ENCODE measurements around the gene PKN2. TPM values are rescaled to one million over a fixed set of nuclear protein-coding genes. Genes with fewer than 3 reads are reported as not detected.
"Not testable (repeated sequence)": the region's sequence is repeated elsewhere in the genome, so short reads cannot be mapped to it uniquely, and the experiment has no call there.

The PKN2 gene
- polyA plus RNA-seq, 3 donors: 6.9 to 23.0 (median 8.7) TPM

GRCh38 chr1:88700425-88701013 lies 16.4 kb downstream of the PKN2 start:
- Histone ChIP-seq H3K36me3 (replicated peaks in 1 of 2; ENCODE audit: control insufficient read depth in 1 of 2, insufficient read depth in 2 of 2, low read length in 2 of 2) (no peaks in the 10 kb centered on the region), H3K27ac (ENCODE audit: low read depth in 1 of 2, low read length in 2 of 2) (peak overlapping the region; percentile 88 to 89), H3K4me2 (replicated peaks; ENCODE audit: extremely low read depth, low read length, poor library complexity, severe bottlenecking) (peak overlapping the region; percentile 76), H3K4me3 (replicated peaks in 1 of 3; ENCODE audit: low read depth in 2 of 3, low read length in 3 of 3) (peak overlapping the region in 2 of 3 experiments; percentile 4 to 72), H3K79me2 (ENCODE audit: insufficient read depth, low read length) (peaks cover 70% of the 10 kb centered on the region), H4K20me1 (ENCODE audit: insufficient read depth, low read length) (peaks cover 5% of the 10 kb centered on the region), H3K9ac (ENCODE audit: insufficient read depth, low read length, poor library complexity, severe bottlenecking) (peak overlapping the region; percentile 52), H3K27me3 (ENCODE audit: control insufficient read depth in 2 of 2, insufficient read depth in 2 of 2, low read length in 2 of 2) (no peaks in the 10 kb centered on the region), H3K4me1 (ENCODE audit: control insufficient read depth in 1 of 2, insufficient read depth in 2 of 2, low read length in 2 of 2) (peaks cover 39 to 52% of the 10 kb centered on the region in 2 donors), H3K9me3 (replicated peaks in 1 of 2; ENCODE audit: control insufficient read depth in 1 of 2, insufficient read depth in 1 of 2, low read length in 2 of 2) (no peaks in the 10 kb centered on the region), H2AFZ (ENCODE audit: insufficient read depth, low read depth, low read length, poor library complexity, severe bottlenecking) (no peak overlapping the region)
- DNase-seq: peak; percentile 25 to 49 (median 47)
- Mint-ChIP-seq H3K4me1 (peaks cover 58% of the 10 kb centered on the region), H3K9me3 (no peaks in the 10 kb centered on the region), H3K36me3 (peaks cover 7 to 10% of the 10 kb centered on the region in 2 donors), H3K27me3 (ENCODE audit: low read depth in 3 of 3) (peaks cover 0 to 3% (median 0%) of the 10 kb centered on the region in 3 donors), H3K4me3 (peak overlapping the region in 1 of 2 donors; percentile 64), H3K27ac (peak overlapping the region; percentile 87 to 97 (median 94))
- intact Hi-C loops (cut with micrococcal nuclease): no loop called here
- no peak for TF ChIP-seq CTCF (IDR thresholded peaks at IDR 0.05)
- WGBS (ENCODE audit: insufficient coverage): 27% methylated on average over 4 of the region's 5 CpGs

GRCh38 chr1:88701275-88701674 lies 17.2 kb downstream of the PKN2 start:
- Histone ChIP-seq H3K4me2 (replicated peaks; ENCODE audit: extremely low read depth, low read length, poor library complexity, severe bottlenecking) (peak overlapping the region; percentile 76), H2AFZ (ENCODE audit: insufficient read depth, low read depth, low read length, poor library complexity, severe bottlenecking) (peak overlapping the region; percentile 55), H3K79me2 (ENCODE audit: insufficient read depth, low read length) (peaks cover 70% of the 10 kb centered on the region), H3K4me3 (replicated peaks in 1 of 3; ENCODE audit: low read depth in 2 of 3, low read length in 3 of 3) (peak overlapping the region; percentile 31 to 72 (median 59)), H3K4me1 (ENCODE audit: control insufficient read depth in 1 of 2, insufficient read depth in 2 of 2, low read length in 2 of 2) (peaks cover 39 to 52% of the 10 kb centered on the region in 2 donors), H3K9ac (ENCODE audit: insufficient read depth, low read length, poor library complexity, severe bottlenecking) (peak overlapping the region; percentile 52), H3K36me3 (replicated peaks in 1 of 2; ENCODE audit: control insufficient read depth in 1 of 2, insufficient read depth in 2 of 2, low read length in 2 of 2) (no peaks in the 10 kb centered on the region), H3K27ac (ENCODE audit: low read depth in 1 of 2, low read length in 2 of 2) (peak overlapping the region; percentile 88 to 89), H4K20me1 (ENCODE audit: insufficient read depth, low read length) (peaks cover 3% of the 10 kb centered on the region), H3K27me3 (ENCODE audit: control insufficient read depth in 2 of 2, insufficient read depth in 2 of 2, low read length in 2 of 2) (no peaks in the 10 kb centered on the region), H3K9me3 (replicated peaks in 1 of 2; ENCODE audit: control insufficient read depth in 1 of 2, insufficient read depth in 1 of 2, low read length in 2 of 2) (no peaks in the 10 kb centered on the region)
- peaks cover 0 to 3% (median 0%) of the 10 kb centered on the region in 7 donors for H3K9me3 Mint-ChIP-seq
- peak; percentile 76 to 92 (median 83) for DNase-seq
- no peak for TF ChIP-seq CTCF (IDR thresholded peaks at IDR 0.05)
- WGBS (ENCODE audit: insufficient coverage): no CpG with 5 or more reads among the region's 2 CpGs
- peak overlapping the region; percentile 30 to 68 for H3K4me3 Mint-ChIP-seq
- peaks cover 54% of the 10 kb centered on the region for H3K4me1 Mint-ChIP-seq
- H3K27me3 Mint-ChIP-seq (ENCODE audit: low read depth in 3 of 3): peaks cover 0 to 3% (median 0%) of the 10 kb centered on the region in 3 donors
- H3K36me3 Mint-ChIP-seq: peaks cover 7 to 13% of the 10 kb centered on the region in 2 donors
- H3K27ac Mint-ChIP-seq: peak overlapping the region; percentile 87 to 97 (median 95)
- intact Hi-C loops (cut with micrococcal nuclease): no loop called here

GRCh38 chr1:88701793-88702192 lies 17.7 kb downstream of the PKN2 start:
- peak overlapping the region; percentile 68 to 75 for H3K4me3 Mint-ChIP-seq
- peak overlapping the region; percentile 87 to 97 (median 95) for H3K27ac Mint-ChIP-seq
- H3K9ac ChIP-seq (ENCODE audit: insufficient read depth, low read length, poor library complexity, severe bottlenecking): peak overlapping the region; percentile 45

More at GRCh38 chr1:88701793-88702192, 17.7 kb downstream of the PKN2 start:
- H3K27me3 ChIP-seq (ENCODE audit: control insufficient read depth in 2 of 2, insufficient read depth in 2 of 2, low read length in 2 of 2); H3K36me3 ChIP-seq (replicated peaks in 1 of 2; ENCODE audit: control insufficient read depth in 1 of 2, insufficient read depth in 2 of 2, low read length in 2 of 2); H3K9me3 ChIP-seq (replicated peaks in 1 of 2; ENCODE audit: control insufficient read depth in 1 of 2, insufficient read depth in 1 of 2, low read length in 2 of 2); H2AFZ ChIP-seq (ENCODE audit: insufficient read depth, low read depth, low read length, poor library complexity, severe bottlenecking); H4K20me1 ChIP-seq (ENCODE audit: insufficient read depth, low read length); H3K9me3 Mint-ChIP-seq; H3K27me3 Mint-ChIP-seq (ENCODE audit: low read depth in 3 of 3); intact Hi-C loops (cut with micrococcal nuclease): not testable (repeated sequence)
- peak overlapping the region; percentile 31 to 72 (median 59) for H3K4me3 ChIP-seq (replicated peaks in 1 of 3; ENCODE audit: low read depth in 2 of 3, low read length in 3 of 3)
- H3K4me1 ChIP-seq (ENCODE audit: control insufficient read depth in 1 of 2, insufficient read depth in 2 of 2, low read length in 2 of 2): peaks cover 39 to 52% of the 10 kb centered on the region in 2 donors
- H3K27ac ChIP-seq (ENCODE audit: low read depth in 1 of 2, low read length in 2 of 2): peak overlapping the region; percentile 88 to 89
- Mint-ChIP-seq H3K36me3 (peaks cover 7 to 13% of the 10 kb centered on the region in 2 donors), H3K4me1 (peaks cover 50% of the 10 kb centered on the region)
- 24% methylated on average over 5 of the region's 5 CpGs for WGBS (ENCODE audit: insufficient coverage)
- peaks cover 70% of the 10 kb centered on the region for H3K79me2 ChIP-seq (ENCODE audit: insufficient read depth, low read length)
- DNase-seq: peak; percentile 58 to 74 (median 66)
- peak overlapping the region; percentile 76 for H3K4me2 ChIP-seq (replicated peaks; ENCODE audit: extremely low read depth, low read length, poor library complexity, severe bottlenecking)

Data from CD14-positive monocyte (primary cell).